ENCODE data around the gene ADAMTS14.

- TF ChIP-seq EZH2phosphoT487 (IDR thresholded peaks at IDR 0.05; ENCODE audit: borderline replicate concordance, low read length): no peak
- TF ChIP-seq CTCF (conservative IDR thresholded peaks at IDR 0.05; ENCODE audit: low read depth, low read length): no peak
Measured at GRCh38 chr10:70679498-70679897, 7.2 kb downstream of the ADAMTS14 start.

All from PC-3 (cell line).